ENCODE data around the gene SHISAL2A. TPM values are rescaled to one million over a fixed set of nuclear protein-coding genes. Genes with fewer than 3 reads are reported as not detected.

Gene SHISAL2A
- total RNA-seq, 1 donor from 2014 or later, result not detected

- TF ChIP-seq CTCF (IDR thresholded peaks at IDR 0.05; ENCODE audit: insufficient read depth, low read length, severe bottlenecking), result no peak
- FAIRE-seq, result no peak
Observed at GRCh38 chr1:52600533-52601179, 32.3 kb upstream of the SHISAL2A start.

GRCh38 chr1:52601519-52601918, 31.4 kb upstream of the SHISAL2A start:
- DNase-seq (ENCODE audit: low read depth) (no peak), FAIRE-seq (no peak)
- Histone ChIP-seq H3K27me3 (ENCODE audit: control insufficient read depth, insufficient read depth, low read length) (no peaks in the 10 kb centered on the region), H3K36me3 (ENCODE audit: control insufficient read depth, insufficient read depth, low read length) (no peaks in the 10 kb centered on the region), H3K4me3 (ENCODE audit: low read depth, low read length) (no peak overlapping the region)
- no peak for TF ChIP-seq CTCF (IDR thresholded peaks at IDR 0.05; ENCODE audit: insufficient read depth, low read length, severe bottlenecking)

More at GRCh38 chr1:52600533-52601179, 32.3 kb upstream of the SHISAL2A start:
- no peak for DNase-seq (ENCODE audit: low read depth)
- no peaks in the 10 kb centered on the region for H3K27me3 ChIP-seq (ENCODE audit: control insufficient read depth, insufficient read depth, low read length)
- no peak overlapping the region for H3K4me3 ChIP-seq (ENCODE audit: low read depth, low read length)
- no peaks in the 10 kb centered on the region for H3K36me3 ChIP-seq (ENCODE audit: control insufficient read depth, insufficient read depth, low read length)

DNA sequence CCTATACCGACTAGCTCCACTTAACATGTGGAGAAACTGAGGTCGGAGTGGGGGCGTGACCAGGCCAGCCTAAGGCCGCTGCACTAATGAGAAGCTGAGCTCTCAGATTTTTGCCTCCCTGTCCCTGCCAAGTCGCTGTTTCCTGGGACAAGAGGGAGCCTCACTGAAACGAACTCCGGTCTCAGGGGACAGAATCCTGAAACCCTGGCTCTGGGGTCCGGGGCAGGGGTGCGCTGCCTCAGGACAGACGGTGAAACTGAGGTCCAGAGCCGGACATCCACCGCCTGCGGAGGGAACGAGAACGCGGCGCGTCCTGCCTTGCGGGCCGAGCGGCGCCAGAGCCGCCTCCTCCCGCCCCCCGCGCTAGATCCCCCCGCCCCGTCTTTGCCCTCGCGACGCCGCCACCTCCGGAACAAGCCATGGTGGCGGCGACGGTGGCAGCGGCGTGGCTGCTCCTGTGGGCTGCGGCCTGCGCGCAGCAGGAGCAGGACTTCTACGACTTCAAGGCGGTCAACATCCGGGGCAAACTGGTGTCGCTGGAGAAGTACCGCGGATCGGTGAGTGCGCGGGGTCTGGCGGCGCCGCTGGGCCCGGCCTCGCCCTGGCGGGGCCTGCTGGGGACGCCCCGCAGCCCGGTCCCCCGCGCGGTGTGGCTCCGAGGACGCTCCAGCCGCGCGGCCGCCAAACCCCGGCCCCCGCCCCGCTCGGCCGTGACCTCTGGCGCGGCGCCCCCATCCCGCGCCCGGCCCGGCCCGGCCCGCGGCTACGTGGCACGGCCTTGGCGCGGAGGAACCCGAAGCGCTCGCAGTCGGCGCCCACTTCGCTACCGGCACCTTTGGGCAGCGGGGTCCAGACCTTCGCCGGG, 30.7 kb upstream of the SHISAL2A start, which contains the start of gene GPX7:
GPX7 (plus strand) TSS at position 381 of the 865 bp plus-strand sequence; CDS start at position 420, 39 bp downstream.
- DNase-seq (ENCODE audit: low read depth), result no peak
- H3K27me3 ChIP-seq (ENCODE audit: control insufficient read depth, insufficient read depth, low read length), result no peaks in the 10 kb centered on the region
- peak within 1 kb of the TSS; percentile 42 for H3K4me3 ChIP-seq (ENCODE audit: low read depth, low read length)
- no peaks in the 10 kb centered on the region for H3K36me3 ChIP-seq (ENCODE audit: control insufficient read depth, insufficient read depth, low read length)
- FAIRE-seq, result no peak
- TF ChIP-seq CTCF (IDR thresholded peaks at IDR 0.05; ENCODE audit: insufficient read depth, low read length, severe bottlenecking), result no peak

GRCh38 chr1:52602856-52603600, 29.9 kb upstream of the SHISAL2A start:
- no peak for TF ChIP-seq CTCF (IDR thresholded peaks at IDR 0.05; ENCODE audit: insufficient read depth, low read length, severe bottlenecking)
- Histone ChIP-seq H3K4me3 (ENCODE audit: low read depth, low read length) (peak overlapping the region; percentile 30), H3K36me3 (ENCODE audit: control insufficient read depth, insufficient read depth, low read length) (no peaks in the 10 kb centered on the region), H3K27me3 (ENCODE audit: control insufficient read depth, insufficient read depth, low read length) (no peaks in the 10 kb centered on the region)
- FAIRE-seq (no peak), DNase-seq (ENCODE audit: low read depth) (no peak)

GRCh38 chr1:52603630-52604029, 29.3 kb upstream of the SHISAL2A start:
- Histone ChIP-seq H3K27me3 (ENCODE audit: control insufficient read depth, insufficient read depth, low read length) (no peaks in the 10 kb centered on the region), H3K4me3 (ENCODE audit: low read depth, low read length) (no peak overlapping the region), H3K36me3 (ENCODE audit: control insufficient read depth, insufficient read depth, low read length) (no peaks in the 10 kb centered on the region)
- FAIRE-seq (no peak), DNase-seq (ENCODE audit: low read depth) (no peak)
- TF ChIP-seq CTCF (IDR thresholded peaks at IDR 0.05; ENCODE audit: insufficient read depth, low read length, severe bottlenecking), result no peak

Data from bronchial epithelial cell (primary cell).